HEK293 (cell line): ENCODE data around the gene MPO.

ENCODE experiments used
- CTCF ChIP-seq: fragments of 450-650 bp; formaldehyde crosslinking; IDR thresholded peaks from 2 replicates; pipeline ENCODE4 v1.5.1; 2016; ENCODE audit warnings: missing biosample characterization, missing genetic modification characterization
- MYNN ChIP-seq: fragments of 450-650 bp; formaldehyde crosslinking; IDR thresholded peaks from 2 replicates; pipeline ENCODE4 v1.5.1; 2016; ENCODE audit warnings: missing biosample characterization, missing genetic modification characterization, borderline replicate concordance
- YY2 ChIP-seq: fragments of 450-650 bp; formaldehyde crosslinking; IDR thresholded peaks from 2 replicates; pipeline ENCODE4 v1.5.1; 2016; ENCODE audit warnings: missing biosample characterization, missing genetic modification characterization
- ZEB2 ChIP-seq: fragments of 450-650 bp; formaldehyde crosslinking; IDR thresholded peaks from 2 replicates; pipeline ENCODE4 v1.5.1; 2016; ENCODE audit warnings: missing biosample characterization, missing genetic modification characterization
- ZNF19 ChIP-seq: fragments of 450-650 bp; formaldehyde crosslinking; IDR thresholded peaks from 2 replicates; pipeline ENCODE4; 2016; ENCODE audit warnings: missing biosample characterization, missing genetic modification characterization, low read depth
- ZNF2 ChIP-seq: fragments of 450-650 bp; formaldehyde crosslinking; IDR thresholded peaks from 2 replicates; pipeline ENCODE4 v1.5.1; 2016; ENCODE audit warnings: missing biosample characterization, missing genetic modification characterization
- ZNF391 ChIP-seq: fragments of 450-650 bp; formaldehyde crosslinking; IDR thresholded peaks from 2 replicates; pipeline ENCODE4 v1.5.1; 2016; ENCODE audit warnings: low read depth, missing biosample characterization, missing genetic modification characterization, borderline replicate concordance
- ZNF488 ChIP-seq: fragments of 450-650 bp; formaldehyde crosslinking; IDR thresholded peaks from 2 replicates; pipeline ENCODE4 v1.5.1; 2016; ENCODE audit warnings: missing biosample characterization, missing genetic modification characterization
- ZNF510 ChIP-seq: fragments of 450-650 bp; formaldehyde crosslinking; IDR thresholded peaks from 2 replicates; pipeline ENCODE4 v1.5.1; 2018; ENCODE audit warnings: mild to moderate bottlenecking, missing genetic modification characterization, missing biosample characterization; ENCODE audit not compliant: insufficient replicate concordance
- ZNF529 ChIP-seq: fragments of 450-650 bp; formaldehyde crosslinking; IDR thresholded peaks from 2 replicates; pipeline ENCODE4 v1.5.1; 2017; ENCODE audit warnings: missing genetic modification characterization, missing biosample characterization; ENCODE audit not compliant: insufficient replicate concordance
- ZNF549 ChIP-seq: fragments of 450-650 bp; IDR thresholded peaks from 2 replicates; pipeline ENCODE4 v1.5.1; 2018; ENCODE audit warnings: missing biosample characterization, missing genetic modification characterization, mild to moderate bottlenecking, inconsistent platforms, moderate library complexity
- ZNF626 ChIP-seq: fragments of 450-650 bp; sonication (Bioruptor Pico); formaldehyde crosslinking; IDR thresholded peaks from 2 replicates; pipeline ENCODE4 v1.5.1; 2018; ENCODE audit warnings: missing biosample characterization, missing genetic modification characterization, inconsistent platforms
- ZNF664 ChIP-seq: fragments of 450-650 bp; formaldehyde crosslinking; IDR thresholded peaks from 2 replicates; pipeline ENCODE4 v1.5.1; 2016; ENCODE audit warnings: missing biosample characterization, missing genetic modification characterization
- ZNF701 ChIP-seq: fragments of 450-650 bp; formaldehyde crosslinking; IDR thresholded peaks from 2 replicates; pipeline ENCODE4 v1.5.1; 2016; ENCODE audit warnings: missing biosample characterization, missing genetic modification characterization
- ZNF704 ChIP-seq: fragments of 450-650 bp; formaldehyde crosslinking; IDR thresholded peaks from 2 replicates; pipeline ENCODE4 v1.5.1; 2016; ENCODE audit warnings: missing biosample characterization, missing genetic modification characterization
- ZNF777 ChIP-seq: fragments of 450-650 bp; formaldehyde crosslinking; IDR thresholded peaks from 2 replicates; pipeline ENCODE4 v1.5.1; 2017; ENCODE audit warnings: missing biosample characterization, missing genetic modification characterization, borderline replicate concordance
- TF ChIP-seq, protein P1 (sequence below): fragments of 450-650 bp; formaldehyde crosslinking; conservative IDR thresholded peaks from 2 replicates; pipeline ENCODE4 v1.5.1; 2016; ENCODE audit warnings: low read depth, missing biosample characterization, missing genetic modification characterization
- TF ChIP-seq, protein P2 (sequence below): fragments of 450-650 bp; formaldehyde crosslinking; IDR thresholded peaks from 2 replicates; pipeline ENCODE4 v1.5.1; 2016; ENCODE audit warnings: missing biosample characterization, missing genetic modification characterization
- TF ChIP-seq, protein P3 (sequence below): fragments of 450-650 bp; formaldehyde crosslinking; IDR thresholded peaks from 2 replicates; pipeline ENCODE4 v1.5.1; 2016; ENCODE audit warnings: missing biosample characterization, missing genetic modification characterization
- TF ChIP-seq, protein P4 (sequence below): fragments of 450-650 bp; formaldehyde crosslinking; IDR thresholded peaks from 2 replicates; pipeline ENCODE4 v1.5.1; 2016; ENCODE audit warnings: missing biosample characterization, missing genetic modification characterization
- TF ChIP-seq, protein P5 (sequence below): sonication (generic); formaldehyde crosslinking; IDR thresholded peaks from 2 replicates; pipeline ENCODE4 v1.8.1; 2022; ENCODE audit warnings: mild to moderate bottlenecking, moderate library complexity, missing genetic modification reagents

Gene MPO

DNA sequence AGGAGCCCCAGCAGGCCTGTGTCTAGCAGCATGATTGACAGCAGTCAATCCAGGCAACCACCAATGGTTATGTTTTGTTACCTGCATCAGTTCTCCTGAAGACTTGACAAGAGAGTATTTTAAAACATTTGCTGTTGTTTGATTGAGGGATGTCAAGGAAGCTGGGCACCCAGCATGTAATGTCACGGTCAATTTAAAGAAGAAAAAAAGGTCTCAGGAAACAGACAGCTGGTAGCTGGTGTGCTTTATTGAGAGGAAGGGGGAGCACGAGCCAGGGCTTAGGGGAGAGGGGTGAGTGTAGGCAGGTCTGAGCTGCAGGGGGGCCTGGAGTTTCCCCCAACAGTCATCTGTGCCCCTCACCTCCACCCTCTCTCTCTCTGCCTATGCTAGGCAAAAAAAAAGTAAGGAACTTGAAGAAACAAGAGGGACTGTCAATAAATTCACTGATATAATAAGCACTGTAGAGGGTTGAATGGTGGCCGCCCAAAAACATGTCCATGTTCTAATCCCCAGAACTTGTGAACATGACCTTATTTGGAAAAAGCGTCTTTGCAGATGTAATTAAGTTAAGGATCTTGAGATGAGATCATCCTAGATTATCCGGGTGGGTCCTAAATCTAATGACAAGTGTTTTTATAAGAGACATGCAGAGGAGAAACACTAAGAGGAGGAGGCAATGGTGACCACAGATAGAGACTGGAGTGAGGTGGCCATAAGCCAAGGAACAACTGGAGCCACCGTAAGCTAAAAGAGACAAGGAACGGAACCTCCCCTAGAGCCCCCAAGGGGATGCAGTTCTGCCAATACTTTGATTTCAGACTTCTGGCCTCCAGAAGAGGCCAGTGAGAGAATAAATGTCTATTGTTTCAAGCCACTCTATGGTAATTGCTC is 33.3 kb upstream of the MPO start (continued):
- TF ChIP-seq ZNF704 (tag by site-specific recombination) (no peak), ZNF510 (tag by site-specific recombination) (no peak), ZNF664 (tag by site-specific recombination) (no peak), YY2 (tag by site-specific recombination) (no peak), ZNF19 (tag by site-specific recombination) (no peak), ZEB2 (tag by site-specific recombination) (peak; percentile 41; the same call in 1 of the 2 replicates), ZNF2 (tag by site-specific recombination) (no peak), ZNF391 (no peak), ZNF529 (tag by site-specific recombination) (no peak), ZNF549 (no peak), MYNN (tag by site-specific recombination) (no peak), ZNF701 (tag by site-specific recombination) (no peak), ZNF488 (no peak), CTCF (tag by site-specific recombination) (no peak), ZNF777 (tag by site-specific recombination) (no peak), ZNF626 (tag by site-specific recombination) (no peak)
- TF ChIP-seq, protein P1, sequence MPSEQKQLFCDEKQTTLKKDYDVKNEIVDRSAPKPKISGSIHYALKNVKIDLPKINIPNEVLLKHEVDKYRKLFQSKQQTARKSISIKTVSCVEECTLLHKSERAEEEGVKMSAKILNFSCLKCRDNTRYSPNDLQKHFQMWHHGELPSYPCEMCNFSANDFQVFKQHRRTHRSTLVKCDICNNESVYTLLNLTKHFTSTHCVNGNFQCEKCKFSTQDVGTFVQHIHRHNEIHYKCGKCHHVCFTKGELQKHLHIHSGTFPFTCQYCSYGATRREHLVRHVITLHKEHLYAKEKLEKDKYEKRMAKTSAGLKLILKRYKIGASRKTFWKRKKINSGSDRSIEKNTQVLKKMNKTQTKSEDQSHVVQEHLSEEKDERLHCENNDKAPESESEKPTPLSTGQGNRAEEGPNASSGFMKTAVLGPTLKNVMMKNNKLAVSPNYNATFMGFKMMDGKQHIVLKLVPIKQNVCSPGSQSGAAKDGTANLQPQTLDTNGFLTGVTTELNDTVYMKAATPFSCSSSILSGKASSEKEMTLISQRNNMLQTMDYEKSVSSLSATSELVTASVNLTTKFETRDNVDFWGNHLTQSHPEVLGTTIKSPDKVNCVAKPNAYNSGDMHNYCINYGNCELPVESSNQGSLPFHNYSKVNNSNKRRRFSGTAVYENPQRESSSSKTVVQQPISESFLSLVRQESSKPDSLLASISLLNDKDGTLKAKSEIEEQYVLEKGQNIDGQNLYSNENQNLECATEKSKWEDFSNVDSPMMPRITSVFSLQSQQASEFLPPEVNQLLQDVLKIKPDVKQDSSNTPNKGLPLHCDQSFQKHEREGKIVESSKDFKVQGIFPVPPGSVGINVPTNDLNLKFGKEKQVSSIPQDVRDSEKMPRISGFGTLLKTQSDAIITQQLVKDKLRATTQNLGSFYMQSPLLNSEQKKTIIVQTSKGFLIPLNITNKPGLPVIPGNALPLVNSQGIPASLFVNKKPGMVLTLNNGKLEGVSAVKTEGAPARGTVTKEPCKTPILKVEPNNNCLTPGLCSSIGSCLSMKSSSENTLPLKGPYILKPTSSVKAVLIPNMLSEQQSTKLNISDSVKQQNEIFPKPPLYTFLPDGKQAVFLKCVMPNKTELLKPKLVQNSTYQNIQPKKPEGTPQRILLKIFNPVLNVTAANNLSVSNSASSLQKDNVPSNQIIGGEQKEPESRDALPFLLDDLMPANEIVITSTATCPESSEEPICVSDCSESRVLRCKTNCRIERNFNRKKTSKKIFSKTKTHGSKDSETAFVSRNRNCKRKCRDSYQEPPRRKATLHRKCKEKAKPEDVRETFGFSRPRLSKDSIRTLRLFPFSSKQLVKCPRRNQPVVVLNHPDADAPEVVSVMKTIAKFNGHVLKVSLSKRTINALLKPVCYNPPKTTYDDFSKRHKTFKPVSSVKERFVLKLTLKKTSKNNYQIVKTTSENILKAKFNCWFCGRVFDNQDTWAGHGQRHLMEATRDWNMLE (tag by site-specific recombination), result peak; percentile 40; the same call in 1 of the 2 replicates
- TF ChIP-seq, protein P2, sequence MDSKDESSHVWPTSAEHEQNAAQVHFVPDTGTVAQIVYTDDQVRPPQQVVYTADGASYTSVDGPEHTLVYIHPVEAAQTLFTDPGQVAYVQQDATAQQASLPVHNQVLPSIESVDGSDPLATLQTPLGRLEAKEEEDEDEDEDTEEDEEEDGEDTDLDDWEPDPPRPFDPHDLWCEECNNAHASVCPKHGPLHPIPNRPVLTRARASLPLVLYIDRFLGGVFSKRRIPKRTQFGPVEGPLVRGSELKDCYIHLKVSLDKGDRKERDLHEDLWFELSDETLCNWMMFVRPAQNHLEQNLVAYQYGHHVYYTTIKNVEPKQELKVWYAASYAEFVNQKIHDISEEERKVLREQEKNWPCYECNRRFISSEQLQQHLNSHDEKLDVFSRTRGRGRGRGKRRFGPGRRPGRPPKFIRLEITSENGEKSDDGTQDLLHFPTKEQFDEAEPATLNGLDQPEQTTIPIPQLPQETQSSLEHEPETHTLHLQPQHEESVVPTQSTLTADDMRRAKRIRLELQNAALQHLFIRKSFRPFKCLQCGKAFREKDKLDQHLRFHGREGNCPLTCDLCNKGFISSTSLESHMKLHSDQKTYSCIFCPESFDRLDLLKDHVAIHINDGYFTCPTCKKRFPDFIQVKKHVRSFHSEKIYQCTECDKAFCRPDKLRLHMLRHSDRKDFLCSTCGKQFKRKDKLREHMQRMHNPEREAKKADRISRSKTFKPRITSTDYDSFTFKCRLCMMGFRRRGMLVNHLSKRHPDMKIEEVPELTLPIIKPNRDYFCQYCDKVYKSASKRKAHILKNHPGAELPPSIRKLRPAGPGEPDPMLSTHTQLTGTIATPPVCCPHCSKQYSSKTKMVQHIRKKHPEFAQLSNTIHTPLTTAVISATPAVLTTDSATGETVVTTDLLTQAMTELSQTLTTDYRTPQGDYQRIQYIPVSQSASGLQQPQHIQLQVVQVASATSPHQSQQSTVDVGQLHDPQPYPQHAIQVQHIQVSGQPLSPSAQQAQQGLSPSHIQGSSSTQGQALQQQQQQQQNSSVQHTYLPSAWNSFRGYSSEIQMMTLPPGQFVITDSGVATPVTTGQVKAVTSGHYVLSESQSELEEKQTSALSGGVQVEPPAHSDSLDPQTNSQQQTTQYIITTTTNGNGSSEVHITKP (tag by site-specific recombination), result peak; percentile 57
- TF ChIP-seq, protein P3, sequence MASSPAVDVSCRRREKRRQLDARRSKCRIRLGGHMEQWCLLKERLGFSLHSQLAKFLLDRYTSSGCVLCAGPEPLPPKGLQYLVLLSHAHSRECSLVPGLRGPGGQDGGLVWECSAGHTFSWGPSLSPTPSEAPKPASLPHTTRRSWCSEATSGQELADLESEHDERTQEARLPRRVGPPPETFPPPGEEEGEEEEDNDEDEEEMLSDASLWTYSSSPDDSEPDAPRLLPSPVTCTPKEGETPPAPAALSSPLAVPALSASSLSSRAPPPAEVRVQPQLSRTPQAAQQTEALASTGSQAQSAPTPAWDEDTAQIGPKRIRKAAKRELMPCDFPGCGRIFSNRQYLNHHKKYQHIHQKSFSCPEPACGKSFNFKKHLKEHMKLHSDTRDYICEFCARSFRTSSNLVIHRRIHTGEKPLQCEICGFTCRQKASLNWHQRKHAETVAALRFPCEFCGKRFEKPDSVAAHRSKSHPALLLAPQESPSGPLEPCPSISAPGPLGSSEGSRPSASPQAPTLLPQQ (tag by site-specific recombination), result peak; percentile 51; the same call in 1 of the 2 replicates
- TF ChIP-seq, protein P4, sequence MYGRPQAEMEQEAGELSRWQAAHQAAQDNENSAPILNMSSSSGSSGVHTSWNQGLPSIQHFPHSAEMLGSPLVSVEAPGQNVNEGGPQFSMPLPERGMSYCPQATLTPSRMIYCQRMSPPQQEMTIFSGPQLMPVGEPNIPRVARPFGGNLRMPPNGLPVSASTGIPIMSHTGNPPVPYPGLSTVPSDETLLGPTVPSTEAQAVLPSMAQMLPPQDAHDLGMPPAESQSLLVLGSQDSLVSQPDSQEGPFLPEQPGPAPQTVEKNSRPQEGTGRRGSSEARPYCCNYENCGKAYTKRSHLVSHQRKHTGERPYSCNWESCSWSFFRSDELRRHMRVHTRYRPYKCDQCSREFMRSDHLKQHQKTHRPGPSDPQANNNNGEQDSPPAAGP (tag by site-specific recombination), result 0 out of 2 replicates have a peak, but pooled peaks have one; percentile 33
- TF ChIP-seq, protein P5, sequence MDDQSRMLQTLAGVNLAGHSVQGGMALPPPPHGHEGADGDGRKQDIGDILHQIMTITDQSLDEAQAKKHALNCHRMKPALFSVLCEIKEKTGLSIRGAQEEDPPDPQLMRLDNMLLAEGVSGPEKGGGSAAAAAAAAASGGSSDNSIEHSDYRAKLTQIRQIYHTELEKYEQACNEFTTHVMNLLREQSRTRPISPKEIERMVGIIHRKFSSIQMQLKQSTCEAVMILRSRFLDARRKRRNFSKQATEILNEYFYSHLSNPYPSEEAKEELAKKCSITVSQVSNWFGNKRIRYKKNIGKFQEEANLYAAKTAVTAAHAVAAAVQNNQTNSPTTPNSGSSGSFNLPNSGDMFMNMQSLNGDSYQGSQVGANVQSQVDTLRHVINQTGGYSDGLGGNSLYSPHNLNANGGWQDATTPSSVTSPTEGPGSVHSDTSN (CRISPR knock-in tag), result no peak
